ENCODE results near the gene ALDH3A2. TPM values are rescaled to one million over a fixed set of nuclear protein-coding genes. Genes with fewer than 3 reads are reported as not detected.

ALDH3A2 gene
- total and polyA plus RNA-seq, 12 donors = 20.6 to 104 (median 66.1) TPM

GRCh38 chr17:19621697-19622096 is 26.9 kb upstream of the ALDH3A2 start:
- no peaks in the 10 kb centered on the region for H3K4me1 ChIP-seq
- intact Hi-C loops (cut with DNase I) = no loop called here
- H3K27me3 ChIP-seq = peaks cover 0 to 3% (median 0%) of the 10 kb centered on the region in 7 donors
- TF ChIP-seq CTCF (IDR thresholded peaks at IDR 0.05) = no peak
- H3K9me3 ChIP-seq = peaks cover 0 to 53% (median 40%) of the 10 kb centered on the region in 11 donors
- H3K27ac ChIP-seq = no peak overlapping the region
- 94 to 96% methylated on average over 1 of the region's 1 CpG for WGBS, 2 donors
- H3K36me3 ChIP-seq = no peaks in the 10 kb centered on the region
- ATAC-seq (no peak), DNase-seq (no peak)
- no peak overlapping the region for H3K4me3 ChIP-seq

- WGBS, 2 donors = 96 to 97% methylated on average over 4 of the region's 4 CpGs
- no peak for ATAC-seq
Measured at GRCh38 chr17:19626079-19626478, 22.5 kb upstream of the ALDH3A2 start.

GRCh38 chr17:19629449-19629848 is 19.1 kb upstream of the ALDH3A2 start:
- no peak overlapping the region for H3K4me3 ChIP-seq
- H3K4me1 ChIP-seq = no peaks in the 10 kb centered on the region
- ATAC-seq = no peak
- DNase-seq = no peak
- intact Hi-C loops (cut with DNase I) = no loop called here
- no peak overlapping the region for H3K27ac ChIP-seq
- H3K9me3 ChIP-seq = no peaks in the 10 kb centered on the region
- WGBS, 2 donors = 61 to 74% methylated on average over 3 of the region's 3 CpGs
- H3K36me3 ChIP-seq = no peaks in the 10 kb centered on the region
- no peaks in the 10 kb centered on the region for H3K27me3 ChIP-seq
- no peak for TF ChIP-seq CTCF (IDR thresholded peaks at IDR 0.05)

More at GRCh38 chr17:19626079-19626478, 22.5 kb upstream of the ALDH3A2 start:
- Histone ChIP-seq H3K27me3 (peaks cover 0 to 3% (median 0%) of the 10 kb centered on the region in 7 donors), H3K9me3 (peaks cover 0 to 14% (median 1%) of the 10 kb centered on the region in 11 donors), H3K36me3 (no peaks in the 10 kb centered on the region), H3K4me1 (no peaks in the 10 kb centered on the region), H3K27ac (no peak overlapping the region), H3K4me3 (no peak overlapping the region)
- no peak for DNase-seq
- TF ChIP-seq CTCF (IDR thresholded peaks at IDR 0.05) = no peak
- intact Hi-C loops (cut with DNase I) = no loop called here

- Histone ChIP-seq H3K4me3 (no peak overlapping the region), H3K27ac (no peak overlapping the region), H3K4me1 (no peaks in the 10 kb centered on the region), H3K27me3 (no peaks in the 10 kb centered on the region), H3K9me3 (no peaks in the 10 kb centered on the region), H3K36me3 (no peaks in the 10 kb centered on the region)
- DNase-seq = no peak
- intact Hi-C loops (cut with DNase I) = no loop called here
- no peak for TF ChIP-seq CTCF (IDR thresholded peaks at IDR 0.05)
- WGBS, 2 donors = 83 to 91% methylated on average over 4 of the region's 4 CpGs
- peak in 1 of 8 donors; percentile 12 for ATAC-seq
Measured at GRCh38 chr17:19630035-19630434, 18.5 kb upstream of the ALDH3A2 start.

Measured in heart right ventricle (tissue), 16 donors.